HG02798 (cell line): Measurements from ENCODE around the gene MTA1.

Experiments
- ATAC-seq: cut with Tn5 transposase; IDR thresholded peaks from one replicate; pipeline ENCODE4 v1.9.1; 2021; ENCODE audit warnings: mild to moderate bottlenecking; ENCODE audit not compliant: unreplicated experiment, poor library complexity

MTA1 gene

DNA sequence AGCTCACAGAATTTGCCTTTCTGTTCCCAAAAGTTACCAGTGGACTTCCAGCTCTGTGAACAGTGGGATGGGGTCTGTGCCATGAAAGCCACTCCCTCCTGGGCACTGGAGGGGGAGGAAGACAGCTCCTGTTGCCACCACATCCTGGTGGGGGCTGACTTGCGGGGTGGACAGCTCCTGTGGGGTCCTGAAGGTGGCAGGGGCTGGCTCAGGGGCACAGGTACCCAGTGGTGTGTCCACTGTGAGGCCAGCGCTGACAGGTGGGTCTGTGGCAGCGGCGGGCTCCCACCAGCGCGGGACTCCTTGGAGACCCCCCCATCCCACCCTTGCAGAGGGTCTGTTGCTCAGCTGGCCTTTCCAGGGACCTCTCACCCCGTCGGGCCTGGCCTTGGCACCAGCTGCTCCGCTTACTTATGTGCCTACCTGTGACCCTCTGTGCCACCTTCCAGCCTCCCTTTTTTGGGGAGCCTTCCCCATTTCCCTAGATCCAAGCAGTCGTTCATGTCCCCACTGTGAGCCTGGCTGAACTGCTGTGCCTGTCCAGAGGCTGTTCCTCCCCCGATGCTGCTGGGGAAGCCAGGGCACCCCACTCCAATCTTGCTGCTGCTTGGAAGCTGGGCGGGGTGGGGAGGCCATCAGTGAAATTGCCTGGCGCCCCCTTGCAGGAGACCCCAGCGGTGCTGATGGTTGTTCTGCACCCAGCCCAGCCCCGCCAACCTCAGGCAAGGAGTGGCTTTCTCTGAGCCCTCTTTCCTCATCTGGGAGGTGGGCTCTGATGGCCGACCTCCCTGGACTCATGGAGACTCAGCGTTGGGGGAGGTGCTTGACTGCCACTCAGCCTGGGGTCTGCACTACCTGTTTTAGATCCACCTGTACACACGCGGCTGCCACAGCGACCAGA lies 73.6 kb downstream of the MTA1 start:
- no peak for ATAC-seq

GRCh38 chr14:105493921-105494605 lies 74.4 kb downstream of the MTA1 start:
- ATAC-seq = no peak

DNA sequence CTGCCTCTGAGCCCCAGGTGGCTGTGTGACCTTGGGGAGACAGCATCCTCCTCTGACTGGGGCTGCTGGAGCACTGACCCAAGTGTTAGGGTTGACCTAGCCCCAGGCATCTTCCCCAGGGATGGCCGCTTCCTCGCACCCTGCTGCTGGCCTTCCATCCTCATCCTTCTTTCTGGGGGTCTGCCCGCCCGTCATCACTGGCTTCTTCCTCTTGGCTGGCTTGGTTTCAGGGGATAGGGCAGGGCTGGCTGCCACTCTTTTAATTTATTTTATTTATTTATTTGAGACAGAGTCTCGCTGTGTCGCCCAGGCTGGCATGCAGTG lies 74.9 kb downstream of the MTA1 start:
- ATAC-seq = no peak

GRCh38 chr14:105495101-105495989 lies 75.7 kb downstream of the MTA1 start:
- ATAC-seq = no peak

DNA sequence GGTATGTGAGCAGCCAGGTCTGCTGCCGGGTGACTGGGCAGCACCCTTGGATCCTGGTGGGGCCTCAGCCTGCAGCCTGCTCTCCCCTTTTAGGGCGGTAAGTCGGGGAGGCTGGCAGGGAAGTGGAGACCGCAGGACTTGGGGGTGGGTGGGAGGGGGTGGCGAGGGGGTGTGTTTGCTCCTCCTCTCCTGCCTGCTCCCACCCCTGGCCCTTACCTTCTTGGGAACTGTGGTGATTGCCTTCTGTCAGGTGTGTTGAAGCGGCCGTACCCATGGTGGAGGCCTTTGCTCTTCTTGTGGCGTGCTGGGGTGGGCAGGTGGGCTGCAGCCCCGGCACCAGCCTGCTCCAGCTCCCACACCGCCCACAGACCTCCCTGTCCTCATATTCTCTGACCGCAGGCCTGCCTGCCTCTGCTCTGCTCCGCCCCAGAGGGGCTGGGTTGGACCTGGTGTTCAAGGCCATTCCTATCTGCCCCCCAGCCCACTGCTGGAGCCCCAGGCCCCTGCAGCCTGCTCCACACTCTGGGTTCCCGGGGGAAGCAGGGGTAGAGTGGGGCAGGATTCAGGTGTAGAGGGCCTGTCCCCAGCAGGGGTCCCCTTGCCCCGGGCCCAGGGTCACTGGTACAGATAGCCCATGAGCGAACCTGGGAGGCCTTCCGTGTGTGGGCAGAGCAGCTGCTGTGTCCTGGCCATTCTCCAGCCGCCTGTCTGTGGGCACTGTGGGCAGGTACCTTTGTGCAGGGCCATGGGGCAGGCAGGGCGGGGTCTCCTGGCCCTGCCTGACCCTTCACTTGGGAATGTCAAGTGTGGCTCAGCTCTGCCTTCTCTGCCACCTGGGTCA lies 76.6 kb downstream of the MTA1 start:
- no peak for ATAC-seq

DNA sequence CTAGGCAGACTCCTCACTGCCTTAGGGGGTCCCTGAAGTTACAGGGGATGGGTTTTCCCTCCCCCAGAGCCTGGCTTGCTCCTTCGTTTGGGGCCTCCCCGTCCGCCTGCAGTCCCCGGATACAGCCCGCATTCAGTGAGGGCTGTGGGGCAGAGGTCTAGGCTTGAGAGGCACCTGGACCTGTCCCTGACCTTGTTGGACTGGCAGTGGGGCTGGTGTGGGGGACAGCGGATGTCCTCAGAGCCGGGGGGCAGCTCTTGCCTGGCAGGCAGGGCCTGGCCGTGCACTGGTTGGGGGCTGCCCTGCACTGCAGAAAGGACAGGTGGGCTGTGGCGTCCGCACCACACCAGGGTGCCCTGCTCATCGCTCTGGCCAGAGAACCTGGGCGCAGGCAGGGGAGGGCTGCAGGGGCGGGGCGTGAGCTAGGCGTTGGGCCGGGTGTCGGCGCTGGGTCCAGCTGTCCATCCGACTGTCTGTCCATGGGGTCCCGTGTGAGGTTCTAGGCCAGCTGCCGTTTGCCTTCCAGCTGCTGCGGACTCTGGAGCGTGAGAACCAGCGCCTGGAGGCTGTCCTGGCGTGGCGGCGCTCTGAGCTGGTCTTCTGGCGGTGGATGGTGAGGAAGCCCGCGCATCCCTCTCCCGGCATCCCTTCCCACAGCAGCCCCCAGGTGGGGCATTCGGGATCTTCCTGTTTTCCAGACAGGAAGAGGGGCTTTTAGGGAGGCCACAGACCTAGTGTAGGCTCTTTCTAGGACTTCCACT lies 77.4 kb downstream of the MTA1 start:
- ATAC-seq = no peak

DNA sequence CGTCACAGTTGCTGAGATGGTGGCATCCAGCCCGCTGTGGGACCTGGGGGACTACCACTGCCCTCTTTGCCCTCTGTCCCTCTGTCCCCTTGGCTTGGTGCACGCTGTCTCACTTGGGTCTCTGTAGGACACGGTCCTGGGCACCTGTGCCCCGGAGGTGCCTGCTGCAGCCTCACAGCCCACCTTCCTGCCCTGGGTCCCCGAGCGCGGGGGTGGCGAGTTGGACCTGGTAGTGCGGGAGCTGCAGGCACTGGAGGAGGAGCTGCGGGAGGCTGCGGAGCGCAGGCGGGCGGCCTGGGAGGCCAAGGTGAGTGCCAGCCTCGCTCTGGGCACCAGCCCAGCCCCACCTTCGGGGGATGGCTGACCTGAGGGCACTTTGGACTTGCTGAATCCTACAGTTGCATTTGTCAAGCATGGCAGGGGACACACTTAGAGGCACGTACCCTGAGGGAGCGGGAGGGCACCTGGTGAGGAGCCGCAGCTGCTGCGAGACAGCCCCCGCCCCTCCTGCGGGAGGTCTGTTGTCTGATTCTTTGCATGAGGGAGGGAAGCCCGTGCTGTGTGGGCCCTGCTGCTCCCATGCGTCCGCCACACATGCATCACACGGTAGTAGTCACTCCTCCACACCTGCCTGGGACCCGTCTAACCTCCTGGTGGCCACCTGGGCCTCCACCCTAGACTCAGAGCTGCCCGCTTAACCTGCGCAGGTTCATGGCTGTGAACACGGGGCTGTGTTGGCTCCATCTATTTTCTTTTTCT lies 78.2 kb downstream of the MTA1 start:
- ATAC-seq = no peak

DNA sequence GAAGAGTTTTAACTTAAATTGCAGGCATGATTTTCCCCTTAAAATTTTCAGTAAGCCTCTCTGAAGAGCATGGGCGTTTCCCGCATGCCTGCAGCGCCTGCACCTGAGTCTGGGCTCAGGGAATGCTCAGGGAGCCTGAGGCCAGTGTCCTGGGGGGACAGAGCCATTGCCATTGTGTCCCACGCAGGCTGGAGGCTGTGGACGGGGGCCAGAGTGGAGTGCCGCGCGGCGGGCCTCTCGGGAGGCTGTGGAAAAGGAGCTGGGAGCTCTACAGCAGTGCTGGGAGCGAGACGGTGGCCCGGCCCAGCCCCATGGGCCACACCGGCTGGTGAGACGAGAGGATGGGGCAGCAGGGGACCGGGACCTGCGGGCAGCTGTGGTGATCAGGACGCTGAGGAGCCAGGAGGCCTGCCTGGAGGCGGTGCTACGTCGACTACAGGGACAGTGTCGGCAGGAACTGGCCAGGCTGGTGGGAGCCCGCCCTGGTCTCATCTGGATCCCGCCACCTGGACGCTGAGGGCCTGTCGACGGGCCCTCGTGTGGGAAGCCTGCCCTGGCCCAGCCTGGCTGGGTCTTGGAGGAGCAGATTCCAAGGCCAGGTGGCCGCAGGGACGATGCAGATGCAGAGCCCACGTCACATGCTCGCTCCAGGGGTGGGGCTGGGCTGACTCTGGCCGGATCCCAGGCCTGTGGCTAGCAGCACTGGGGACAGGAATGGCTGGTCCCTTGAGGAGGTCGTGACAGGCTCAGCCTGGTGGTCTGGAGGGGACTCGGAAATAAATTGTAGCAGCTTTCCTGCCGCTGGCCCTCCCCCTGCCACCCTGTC lies 79.0 kb downstream of the MTA1 start:
- no peak for ATAC-seq

DNA sequence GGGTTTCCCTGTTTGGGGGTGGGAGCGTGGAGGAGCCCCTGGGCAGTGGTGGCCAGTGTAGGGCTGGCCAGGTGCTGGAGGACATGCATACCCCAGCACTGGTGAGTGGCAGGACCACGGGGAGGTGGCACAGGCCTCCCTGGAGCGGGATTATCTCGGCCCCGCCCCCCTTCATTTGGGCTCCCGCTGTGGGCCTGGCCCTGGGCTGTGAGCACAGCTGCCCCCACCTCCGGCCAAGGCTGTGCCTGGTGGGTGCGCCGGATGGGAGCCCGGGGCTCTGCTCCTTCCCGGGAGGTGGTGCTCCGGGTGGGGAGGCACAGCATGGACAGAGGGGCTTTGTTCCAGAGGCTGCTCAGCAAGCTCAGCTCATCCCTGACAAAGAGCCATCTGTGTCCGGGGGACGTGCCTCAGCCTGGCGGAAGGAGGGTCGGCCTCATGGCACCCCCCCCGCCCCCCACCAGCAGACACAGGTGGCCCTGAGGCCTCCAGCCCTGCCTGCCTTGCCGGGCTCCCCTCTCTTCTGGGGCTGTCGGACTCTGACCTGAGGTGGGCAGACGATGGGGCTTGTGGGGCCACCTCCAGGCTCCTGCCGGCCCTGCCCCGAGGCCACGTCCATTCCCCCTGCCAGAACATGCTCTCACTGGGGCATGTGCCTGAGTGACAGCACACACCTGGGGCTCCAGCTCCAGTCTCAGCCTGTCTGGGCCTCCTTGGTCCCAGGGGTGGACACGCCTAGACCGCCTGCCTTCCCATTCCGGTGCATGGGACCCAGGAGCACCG lies 79.8 kb downstream of the MTA1 start:
- ATAC-seq = no peak

DNA sequence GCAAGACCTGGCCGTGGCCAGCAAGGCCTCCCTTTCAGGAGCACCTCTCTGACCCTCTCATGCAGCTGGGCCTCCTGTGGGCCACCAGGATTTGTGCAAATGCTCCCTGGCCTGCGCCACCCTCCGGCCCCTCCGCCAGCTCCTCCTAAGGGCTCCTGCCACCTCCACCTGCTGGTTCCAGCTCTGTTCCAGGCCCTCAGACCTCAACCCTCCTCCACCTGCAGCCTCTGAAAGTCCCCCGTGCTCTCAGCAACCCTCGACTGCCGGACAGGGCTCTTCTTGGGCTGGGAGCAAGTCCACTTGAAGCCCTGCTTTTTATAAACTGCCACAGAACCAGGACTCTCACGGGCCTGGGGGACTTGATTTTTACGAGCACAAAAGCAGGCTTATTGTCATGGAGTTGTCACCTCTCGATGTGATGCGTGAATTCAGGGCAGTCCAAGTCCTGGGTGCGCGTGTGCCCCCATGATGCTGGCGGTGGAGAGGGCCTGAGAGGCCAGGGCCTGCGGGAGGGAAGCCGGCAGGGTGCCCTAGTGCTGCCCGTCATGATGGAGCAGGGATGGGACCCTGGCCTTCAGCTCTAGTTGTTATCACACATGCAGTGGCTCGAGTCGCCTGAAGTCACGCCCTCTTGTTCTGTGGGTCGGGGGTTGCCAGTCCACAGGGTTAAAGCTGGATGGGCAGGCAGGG lies 80.6 kb downstream of the MTA1 start:
- ATAC-seq = no peak

GRCh38 chr14:105500726-105501101 lies 81.1 kb downstream of the MTA1 start:
- no peak for ATAC-seq

- no peak for ATAC-seq
Measured at GRCh38 chr14:105501504-105502291, 82.1 kb downstream of the MTA1 start.

DNA sequence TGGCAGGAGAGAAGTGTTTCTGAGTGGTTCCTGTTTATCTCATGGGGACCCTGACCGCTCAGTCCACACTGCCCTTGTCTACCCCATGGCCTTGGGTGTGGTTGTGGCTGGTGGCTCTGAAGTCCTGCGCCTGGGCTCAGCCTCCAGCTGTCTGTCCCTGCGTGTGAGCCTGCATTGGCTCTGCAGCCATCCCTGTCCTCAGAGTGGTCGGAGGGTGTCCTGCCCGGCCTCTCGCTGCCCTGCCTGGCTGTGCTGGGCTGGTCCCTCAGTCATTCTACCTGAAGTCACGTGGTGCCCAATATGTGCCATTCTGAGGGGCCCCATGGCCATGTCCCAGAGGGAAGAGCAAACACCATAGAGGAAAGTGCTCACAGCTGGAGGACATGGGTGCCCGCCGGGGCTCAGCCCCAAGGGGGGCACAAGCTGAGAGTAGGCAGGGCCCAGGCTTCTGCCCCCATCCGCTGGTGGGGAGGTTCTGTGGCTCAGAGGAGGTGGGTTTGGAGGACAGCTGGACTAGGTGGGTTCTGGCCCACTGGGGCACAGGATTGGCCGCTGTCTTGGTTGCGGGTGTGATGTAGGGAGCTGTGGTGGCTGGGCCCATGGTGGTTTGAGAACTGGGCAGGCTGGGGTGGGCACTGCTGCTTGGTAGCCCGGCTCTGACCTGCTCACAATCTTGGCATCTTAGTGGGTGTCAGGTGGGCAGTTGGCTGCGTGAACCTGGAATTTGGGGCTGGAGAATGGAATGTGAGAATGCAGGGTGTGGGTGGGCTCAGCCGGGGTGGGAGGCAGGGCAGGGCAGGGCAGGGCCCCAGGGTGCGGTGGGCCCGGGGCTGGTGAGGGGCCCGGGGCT lies 83.0 kb downstream of the MTA1 start:
- no peak for ATAC-seq

DNA sequence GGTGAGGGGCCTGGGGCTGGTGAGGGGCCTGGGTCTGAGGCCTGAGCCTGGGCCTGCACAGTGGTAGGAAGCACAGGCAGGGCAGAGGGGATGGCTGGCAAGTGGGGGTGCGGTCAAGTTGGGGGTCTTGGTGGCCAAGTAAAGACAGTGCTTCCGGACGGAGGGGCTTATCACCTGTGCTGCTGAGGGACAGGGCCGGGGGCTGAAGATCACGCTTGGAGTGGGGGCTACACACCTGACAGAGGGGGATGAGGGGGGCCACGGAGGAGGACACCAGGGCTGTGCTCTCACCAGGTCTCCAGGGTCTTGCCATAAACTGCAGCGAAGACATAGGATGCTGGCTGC lies 83.6 kb downstream of the MTA1 start:
- ATAC-seq = no peak
